Fibroblast of the aortic adventitia (primary cell): ENCODE results near the gene STAG1. TPM values are rescaled to one million over a fixed set of nuclear protein-coding genes. Genes with fewer than 3 reads are reported as not detected.
"Not testable (repeated sequence)": the region's sequence is repeated elsewhere in the genome, so short reads cannot be mapped to it uniquely, and the experiment has no call there.

Experiments
- DNase-seq: peaks from one replicate; pipeline ENCODE4 v3.0.0-alpha.2; 2010; ENCODE audit warnings: low read depth
- H3K4me3 ChIP-seq: 2 replicates; pipeline ENCODE4 v1.5.1; 2011; ENCODE audit warnings: low read depth, mild to moderate bottlenecking, control low read depth, low read length, moderate library complexity
- CTCF ChIP-seq: IDR thresholded peaks from 2 replicates; pipeline ENCODE4 v1.5.1; 2011; ENCODE audit warnings: mild to moderate bottlenecking, low read length, control low read depth, inconsistent platforms; ENCODE audit not compliant: insufficient read depth
- total RNA-seq: library from RNA; depleted of rRNA; stranded (reverse); fragments of >200 nt; gene quantifications from 2 replicates; pipeline ENCODE4 v1.2.3, GENCODE V29; 2012; ENCODE audit warnings: low replicate concordance

The STAG1 gene
- total RNA-seq, 1 donor = 78.0 TPM

- no peak for TF ChIP-seq CTCF
- no peak overlapping the region for H3K4me3 ChIP-seq
- no peak for DNase-seq
Observed at GRCh38 chr3:136720091-136720490, 32.1 kb downstream of the STAG1 start.

GRCh38 chr3:136716629-136717028 is 35.5 kb downstream of the STAG1 start:
- no peak for DNase-seq

GRCh38 chr3:136714020-136714419 is 38.2 kb downstream of the STAG1 start:
- DNase-seq = no peak
- no peak overlapping the region for H3K4me3 ChIP-seq
- no peak for TF ChIP-seq CTCF

More at GRCh38 chr3:136716629-136717028, 35.5 kb downstream of the STAG1 start:
- no peak for TF ChIP-seq CTCF
- H3K4me3 ChIP-seq = no peak overlapping the region

- DNase-seq = no peak
- no peak overlapping the region for H3K4me3 ChIP-seq
- no peak for TF ChIP-seq CTCF
Observed at GRCh38 chr3:136712941-136713340, 39.2 kb downstream of the STAG1 start.

GRCh38 chr3:136711888-136712287 is 40.3 kb downstream of the STAG1 start:
- not testable (repeated sequence) for H3K4me3 ChIP-seq, DNase-seq

- TF ChIP-seq CTCF = no peak
- no peak for DNase-seq
- H3K4me3 ChIP-seq = no peak overlapping the region
Observed at GRCh38 chr3:136711277-136711676, 40.9 kb downstream of the STAG1 start.

- not testable (repeated sequence) for H3K4me3 ChIP-seq, DNase-seq
Observed at GRCh38 chr3:136709775-136710174, 42.4 kb downstream of the STAG1 start.

GRCh38 chr3:136708333-136708985 is 43.7 kb downstream of the STAG1 start:
- TF ChIP-seq CTCF = no peak
- H3K4me3 ChIP-seq = no peak overlapping the region
- no peak for DNase-seq
